AG08395 (cell line): ENCODE data around the gene TSGA10.
"Not testable (repeated sequence)": the region's sequence is repeated elsewhere in the genome, so short reads cannot be mapped to it uniquely, and the experiment has no call there.

Experiments used
- DNase-seq: peaks from one replicate; pipeline ENCODE4 v3.0.0; 2012; ENCODE audit warnings: mixed read lengths, low spot score

TSGA10 gene

GRCh38 chr2:99152199-99152895, 2.4 kb downstream of the TSGA10 start:
- DNase-seq = no peak

- peak; percentile 6 for DNase-seq
Observed at GRCh38 chr2:99150706-99151105, 4.0 kb downstream of the TSGA10 start.

- peak; percentile 84 for DNase-seq
Observed at GRCh38 chr2:99141110-99142108, 13.3 kb downstream of the TSGA10 start, which contains the start of gene C2orf15. TSS of gene C2orf15 (plus strand) at chr2:99141707. CDS start at chr2:99150559, 8,852 bp downstream.

DNA sequence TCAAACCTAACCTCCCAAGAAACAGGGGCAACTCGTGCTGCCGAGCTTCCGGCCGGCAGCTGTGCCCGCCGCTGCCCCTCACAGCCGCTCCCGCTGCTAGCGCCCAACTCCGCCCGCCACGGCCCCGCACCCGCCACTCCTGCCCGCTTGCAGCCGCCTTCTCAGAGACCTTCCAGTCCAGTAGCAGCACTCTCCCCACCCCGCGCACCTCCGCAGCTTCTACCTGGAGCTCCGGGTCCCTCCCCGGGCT, 14.0 kb downstream of the TSGA10 start:
- DNase-seq = no peak

- DNase-seq = peak; percentile 9
Observed at GRCh38 chr2:99140056-99140859, 14.5 kb downstream of the TSGA10 start.

DNA sequence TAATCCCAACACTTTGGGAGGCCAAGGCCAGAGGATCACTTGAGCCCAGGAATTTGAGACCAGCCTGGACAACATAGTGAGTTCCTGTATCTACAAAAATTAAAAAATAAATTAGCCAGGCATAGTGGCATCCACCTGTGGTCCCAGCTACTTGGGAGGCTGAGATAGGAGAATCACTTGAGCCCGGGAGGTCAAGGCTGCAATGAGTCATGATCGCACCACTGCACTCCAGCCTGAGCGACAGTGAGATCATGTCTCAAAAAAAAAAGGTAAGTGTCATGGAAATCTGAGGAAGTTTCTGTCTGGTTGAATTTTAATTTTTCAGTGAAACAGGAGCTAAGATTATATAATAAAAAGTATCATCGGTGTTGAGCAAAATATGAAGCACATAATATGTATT, 15.7 kb downstream of the TSGA10 start:
- no peak for DNase-seq

DNA sequence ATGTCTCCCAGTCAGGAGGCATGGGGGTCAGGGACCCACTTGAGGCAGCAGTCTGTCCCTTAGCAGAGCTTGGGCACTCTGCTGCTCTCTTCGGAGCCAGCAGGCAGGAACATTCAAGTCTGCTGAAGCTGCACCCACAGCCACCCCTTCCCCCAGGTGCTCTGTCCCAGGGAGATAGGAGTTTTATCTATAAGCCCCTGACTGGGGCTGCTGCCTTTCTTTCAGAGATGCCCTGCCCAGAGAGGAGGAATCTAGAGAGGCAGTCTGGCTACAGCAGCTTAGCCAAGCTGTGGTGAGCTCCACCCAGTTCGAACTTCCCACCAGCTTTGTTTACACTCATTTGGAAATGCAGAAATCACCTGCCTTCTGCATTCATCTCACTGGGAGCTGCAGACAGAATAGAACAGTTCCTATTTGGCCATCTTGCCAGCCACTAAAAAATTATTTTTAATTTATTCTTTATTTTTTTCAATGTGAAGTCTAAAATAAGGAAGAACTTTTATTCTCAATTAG, 19.6 kb downstream of the TSGA10 start:
- not testable (repeated sequence) for DNase-seq

- no peak for DNase-seq
Observed at GRCh38 chr2:99127981-99128380, 26.8 kb downstream of the TSGA10 start.

DNA sequence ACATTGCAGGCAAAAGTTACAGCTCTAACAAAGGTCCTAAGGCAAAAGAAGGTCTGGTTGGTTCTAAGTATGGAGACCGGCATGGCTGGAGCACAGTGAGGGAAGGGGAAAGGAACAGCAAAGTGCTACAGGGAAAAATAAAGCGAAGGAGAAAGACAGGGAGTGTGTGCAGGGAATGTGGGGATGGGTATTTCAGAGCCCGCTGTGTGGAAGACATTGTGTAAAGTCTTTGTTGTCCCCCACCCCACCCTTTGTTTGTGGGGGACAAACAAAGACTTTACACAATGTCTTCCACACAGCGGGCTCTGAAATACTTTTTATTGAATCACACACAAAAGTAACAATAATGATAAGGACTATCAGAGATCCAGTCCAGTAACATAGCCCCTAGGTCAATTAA, 42.1 kb downstream of the TSGA10 start:
- DNase-seq = no peak

DNA sequence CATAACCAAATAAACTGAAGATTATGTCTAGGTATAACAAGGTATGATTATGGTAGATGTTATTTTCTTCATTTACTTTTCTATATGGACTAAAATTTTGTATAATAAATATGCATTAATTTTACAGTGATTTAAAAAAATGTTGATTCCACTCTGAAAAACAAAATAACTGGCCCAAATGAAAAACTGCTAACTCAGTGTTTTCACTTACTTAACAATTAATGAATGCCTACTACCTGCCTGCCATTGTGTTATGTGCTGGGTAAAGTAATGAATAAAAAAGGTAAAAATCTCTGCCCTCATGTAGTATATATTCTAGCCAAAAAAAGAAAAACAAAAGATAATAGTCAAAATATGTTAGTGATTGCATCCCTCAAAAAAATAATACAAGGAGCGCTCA, 42.8 kb downstream of the TSGA10 start:
- DNase-seq = no peak

DNA sequence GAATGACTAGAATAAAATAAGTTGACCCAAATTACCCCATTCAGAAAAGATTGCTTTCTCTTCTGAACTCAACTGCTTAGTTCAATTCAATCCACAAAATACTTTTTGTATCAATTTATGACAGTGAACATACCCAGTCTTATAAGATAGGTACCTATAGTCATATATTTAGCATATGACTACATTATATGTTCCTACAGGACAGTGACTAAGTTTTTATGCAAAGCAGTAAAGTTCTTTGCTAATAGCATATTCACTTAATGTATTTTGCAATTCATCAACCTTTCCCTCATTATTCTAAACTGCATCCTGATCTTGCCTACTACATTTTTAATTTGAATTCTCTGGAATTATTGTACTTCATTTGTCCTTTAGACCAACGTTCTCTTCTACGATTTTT, 43.5 kb downstream of the TSGA10 start:
- no peak for DNase-seq

DNA sequence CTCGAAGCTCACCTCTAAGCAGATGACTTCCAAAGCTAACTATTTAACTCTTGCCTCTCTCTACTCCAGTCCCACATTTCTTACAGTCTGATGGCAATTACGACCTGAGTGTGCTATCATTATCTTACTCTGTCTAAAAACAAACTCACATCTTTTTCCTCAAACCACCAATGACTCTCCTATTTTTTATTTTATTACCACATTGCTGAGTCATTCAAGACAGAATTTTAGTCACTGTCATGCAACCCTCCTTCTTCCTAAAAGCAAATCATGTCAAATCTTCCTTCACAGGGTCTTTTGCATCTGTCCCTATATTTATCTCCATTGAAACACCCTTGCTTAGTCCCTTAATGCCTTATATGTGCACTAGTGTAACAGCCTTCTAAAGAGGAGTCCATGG, 47.8 kb downstream of the TSGA10 start:
- no peak for DNase-seq

- DNase-seq = no peak
Observed at GRCh38 chr2:99104006-99104405, 50.7 kb downstream of the TSGA10 start.

- peak; percentile 36 for DNase-seq
Observed at GRCh38 chr2:99101697-99102096, 53.0 kb downstream of the TSGA10 start.

GRCh38 chr2:99096728-99097127, 58.0 kb downstream of the TSGA10 start:
- DNase-seq = no peak

DNA sequence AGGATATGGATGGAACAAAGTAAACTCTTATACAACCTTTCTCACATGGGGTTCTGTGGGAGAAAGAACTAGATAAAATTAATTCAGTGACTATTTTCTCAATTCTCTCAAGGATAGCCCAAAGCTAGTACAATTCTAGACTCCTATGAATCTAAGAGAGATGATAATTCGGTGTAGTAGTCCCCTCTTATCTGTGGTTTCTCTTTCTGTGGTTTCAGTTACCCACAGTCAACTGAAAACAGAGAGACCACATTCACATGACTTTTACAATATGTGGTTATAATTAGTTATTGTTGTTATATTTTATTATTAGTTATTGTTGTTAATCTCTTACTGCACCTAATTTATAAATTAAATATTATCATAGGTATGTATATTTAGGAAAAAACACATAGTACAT, 66.7 kb downstream of the TSGA10 start:
- no peak for DNase-seq

- DNase-seq = no peak
Observed at GRCh38 chr2:99086385-99086784, 68.4 kb downstream of the TSGA10 start.

GRCh38 chr2:99085421-99085820, 69.3 kb downstream of the TSGA10 start:
- DNase-seq = no peak

- DNase-seq = no peak
Observed at GRCh38 chr2:99084256-99084655, 70.5 kb downstream of the TSGA10 start.

- no peak for DNase-seq
Observed at GRCh38 chr2:99081891-99082290, 72.9 kb downstream of the TSGA10 start.

DNA sequence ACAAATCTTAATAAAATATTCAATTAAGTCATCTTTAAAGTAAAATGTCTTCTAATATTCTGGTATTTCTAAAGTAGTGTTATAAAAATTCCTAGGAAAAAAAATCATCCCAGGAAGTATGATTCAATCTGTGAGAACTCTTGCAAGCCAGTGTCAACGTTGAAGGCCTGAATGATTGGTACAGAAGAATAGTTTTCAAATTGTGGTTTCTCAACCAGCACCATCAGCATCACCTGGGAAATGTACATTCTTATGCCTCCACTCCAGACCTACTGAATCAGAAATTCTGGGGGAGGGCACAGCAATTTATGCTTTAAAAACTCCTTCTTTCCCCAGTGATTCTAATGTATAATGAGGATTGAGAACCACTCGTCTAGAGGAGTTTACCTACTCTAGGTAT, 75.5 kb downstream of the TSGA10 start:
- no peak for DNase-seq

- DNase-seq = no peak
Observed at GRCh38 chr2:99072551-99072950, 82.2 kb downstream of the TSGA10 start.
